HEK293 (cell line): ENCODE data around the gene MYO3A.

Experiments used
- PRDM10 ChIP-seq: fragments of 450-650 bp; formaldehyde crosslinking; IDR thresholded peaks from 2 replicates; pipeline ENCODE4 v1.5.1; 2016; ENCODE audit warnings: missing biosample characterization, missing genetic modification characterization
- REPIN1 ChIP-seq: fragments of 450-650 bp; formaldehyde crosslinking; IDR thresholded peaks from 2 replicates; pipeline ENCODE4 v1.5.1; 2017; ENCODE audit warnings: missing biosample characterization, missing genetic modification characterization, low read depth
- REST ChIP-seq: fragments of 450-650 bp; formaldehyde crosslinking; IDR thresholded peaks from 2 replicates; pipeline ENCODE4 v1.5.1; 2016; ENCODE audit warnings: missing biosample characterization, missing genetic modification characterization
- YY1 ChIP-seq: fragments of 450-650 bp; formaldehyde crosslinking; IDR thresholded peaks from 2 replicates; pipeline ENCODE4 v1.5.1; 2018; ENCODE audit warnings: missing biosample characterization, missing genetic modification characterization
- ZNF362 ChIP-seq: fragments of 450-650 bp; formaldehyde crosslinking; IDR thresholded peaks from 2 replicates; pipeline ENCODE4 v1.5.1; 2016; ENCODE audit warnings: missing biosample characterization, missing genetic modification characterization

GRCh38 chr10:26090026-26090425, 156.0 kb downstream of the MYO3A start:
- no peak for TF ChIP-seq REPIN1 (tag by site-specific recombination)
- TF ChIP-seq ZNF362 (tag by site-specific recombination): no peak
- TF ChIP-seq REST: no peak
- no peak for TF ChIP-seq PRDM10 (tag by site-specific recombination)
- no peak for TF ChIP-seq YY1 (tag by site-specific recombination)
